ENCODE measurements around the gene RUNX2. TPM values are rescaled to one million over a fixed set of nuclear protein-coding genes. Genes with fewer than 3 reads are reported as not detected.

RUNX2 gene
- total and polyA plus RNA-seq, 9 of the 15 experiments (the other 6 are each of a cell fraction or from before 2014, with no cell fraction given) = 0.29 to 1.00 (median 0.43) TPM

- TF ChIP-seq EP400 (IDR thresholded peaks at IDR 0.05) (peak; percentile 96), MEF2A (IDR thresholded peaks at IDR 0.05; ENCODE audit: control insufficient read depth, low read depth, low read length) (0 out of 2 replicates have a peak, but pooled peaks have one; percentile 38), SMAD1 (IDR thresholded peaks at IDR 0.05; ENCODE audit: low read depth, low read length, partially characterized antibody) (peak; percentile 93), SMARCB1 (IDR thresholded peaks at IDR 0.05; ENCODE audit: insufficient read length, low read depth) (peak; percentile 28), POLR2A (conservative IDR thresholded peaks at IDR 0.05) (peak; percentile 65), ZNF644 (tag; IDR thresholded peaks at IDR 0.05; ENCODE audit: low read depth) (peak; percentile 89), TBL1XR1 (IDR thresholded peaks at IDR 0.05; ENCODE audit: low read length in 2 of 2) (peak in 1 of 2 experiments; percentile 90; a peak in 2 of 4 replicates), KDM5B (IDR thresholded peaks at IDR 0.05; ENCODE audit: insufficient replicate concordance, low read depth, low read length) (peak; percentile 34), FIP1L1 (IDR thresholded peaks at IDR 0.05; ENCODE audit: low read depth, low read length, poor library complexity, severe bottlenecking) (no peak), NR2F6 (CRISPR knock-in tag; IDR thresholded peaks at IDR 0.05) (no peak), HDAC3 (IDR thresholded peaks at IDR 0.05; ENCODE audit: borderline replicate concordance, partially characterized antibody) (peak; percentile 72), GABPA (tag; conservative IDR thresholded peaks at IDR 0.05; ENCODE audit: low read depth) (peak; percentile 71), HMBOX1 (IDR thresholded peaks at IDR 0.05) (peak; percentile 96), CBX2 (IDR thresholded peaks at IDR 0.05; ENCODE audit: insufficient read depth, low read length, poor library complexity, severe bottlenecking) (no peak), MECOM (CRISPR knock-in tag; IDR thresholded peaks at IDR 0.05) (peak; percentile 90), CCNT2 (IDR thresholded peaks at IDR 0.05; ENCODE audit: borderline replicate concordance, extremely low read depth, insufficient read length, low read depth, low read length) (peak; percentile 89), TARDBP (IDR thresholded peaks at IDR 0.05) (no peak), SFPQ (IDR thresholded peaks at IDR 0.05; ENCODE audit: low read depth, low read length) (no peak)
- TF ChIP-seq, protein P1, sequence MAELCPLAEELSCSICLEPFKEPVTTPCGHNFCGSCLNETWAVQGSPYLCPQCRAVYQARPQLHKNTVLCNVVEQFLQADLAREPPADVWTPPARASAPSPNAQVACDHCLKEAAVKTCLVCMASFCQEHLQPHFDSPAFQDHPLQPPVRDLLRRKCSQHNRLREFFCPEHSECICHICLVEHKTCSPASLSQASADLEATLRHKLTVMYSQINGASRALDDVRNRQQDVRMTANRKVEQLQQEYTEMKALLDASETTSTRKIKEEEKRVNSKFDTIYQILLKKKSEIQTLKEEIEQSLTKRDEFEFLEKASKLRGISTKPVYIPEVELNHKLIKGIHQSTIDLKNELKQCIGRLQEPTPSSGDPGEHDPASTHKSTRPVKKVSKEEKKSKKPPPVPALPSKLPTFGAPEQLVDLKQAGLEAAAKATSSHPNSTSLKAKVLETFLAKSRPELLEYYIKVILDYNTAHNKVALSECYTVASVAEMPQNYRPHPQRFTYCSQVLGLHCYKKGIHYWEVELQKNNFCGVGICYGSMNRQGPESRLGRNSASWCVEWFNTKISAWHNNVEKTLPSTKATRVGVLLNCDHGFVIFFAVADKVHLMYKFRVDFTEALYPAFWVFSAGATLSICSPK (IDR thresholded peaks at IDR 0.05; ENCODE audit: borderline replicate concordance) = no peak
- TF ChIP-seq, protein P2, sequence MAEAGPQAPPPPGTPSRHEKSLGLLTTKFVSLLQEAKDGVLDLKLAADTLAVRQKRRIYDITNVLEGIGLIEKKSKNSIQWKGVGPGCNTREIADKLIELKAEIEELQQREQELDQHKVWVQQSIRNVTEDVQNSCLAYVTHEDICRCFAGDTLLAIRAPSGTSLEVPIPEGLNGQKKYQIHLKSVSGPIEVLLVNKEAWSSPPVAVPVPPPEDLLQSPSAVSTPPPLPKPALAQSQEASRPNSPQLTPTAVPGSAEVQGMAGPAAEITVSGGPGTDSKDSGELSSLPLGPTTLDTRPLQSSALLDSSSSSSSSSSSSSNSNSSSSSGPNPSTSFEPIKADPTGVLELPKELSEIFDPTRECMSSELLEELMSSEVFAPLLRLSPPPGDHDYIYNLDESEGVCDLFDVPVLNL (CRISPR knock-in tag; IDR thresholded peaks at IDR 0.05; ENCODE audit: low read depth) = no peak
Observed at GRCh38 chr6:45445749-45446549, 117.8 kb downstream of the RUNX2 start (continued).

Data from K562 (cell line).